ENCODE measurements around the gene PRUNE2.

Gene PRUNE2

GRCh38 chr9:76564297-76564696 is 341.6 kb downstream of the PRUNE2 start:
- no peak for DNase-seq

DNA sequence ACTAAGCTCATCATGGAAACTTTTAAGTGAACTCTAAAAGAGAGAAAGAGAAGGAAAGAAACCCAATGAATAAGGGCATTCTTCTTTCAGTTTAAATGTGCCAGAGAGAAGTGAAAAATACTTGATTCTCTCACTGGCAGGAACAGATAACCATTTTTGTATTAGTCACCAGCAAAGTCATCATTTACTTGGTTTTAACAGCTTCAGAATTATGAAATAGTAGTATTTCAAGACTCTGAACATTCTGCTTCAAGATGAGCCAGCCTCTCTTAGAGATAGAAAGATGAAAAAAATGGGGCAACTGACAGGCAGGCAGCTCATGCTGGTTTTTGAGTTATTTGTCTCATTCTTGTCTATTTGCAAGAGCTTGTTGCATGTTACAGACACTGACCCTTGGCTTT is 343.4 kb downstream of the PRUNE2 start:
- DNase-seq = no peak

- no peak for DNase-seq
Measured at GRCh38 chr9:76561900-76562299, 344.0 kb downstream of the PRUNE2 start.

All from retina (tissue), 1 donor.